HCT116 (cell line): Measurements from ENCODE around the gene AHCTF1. TPM values are rescaled to one million over a fixed set of nuclear protein-coding genes. Genes with fewer than 3 reads are reported as not detected.
A peak's percentile ranks its signal among the peaks of the same experiment; 100 is the strongest.

Experiments used
- ATAC-seq: fragments of 200-7000 bp; cut with Tn5 transposase; 2 replicates; pipeline ENCODE4 v1.9.1; 2020; ENCODE audit warnings: mild to moderate bottlenecking, moderate library complexity
- BruUV-seq: library from RNA; stranded (reverse); fragments of 400-500 nt; replicated peaks from 2 replicates; lab custom pipeline; 2021; lab: Mats Ljungman, UMichigan
- CTCF ChIA-PET: fragments of 300-600 bp; sonication (Branson Sonifier 250); formaldehyde crosslinking; loops from one replicate; lab custom pipeline; 2021; ENCODE audit warnings: antibody characterized with exemption; lab: Charles Lee
- POLR2A ChIA-PET: fragments of 300-600, 350-600 bp; sonication (Branson Sonifier 250); formaldehyde crosslinking; loops from one replicate; lab custom pipeline; 2021; ENCODE audit warnings: antibody characterized with exemption; lab: Charles Lee
- RAD21 ChIA-PET, 2 experiments: fragments of 300-600 bp; sonication (Branson Sonifier 250); formaldehyde crosslinking; loops; one replicate each; lab custom pipeline; 2023; ENCODE audit warnings: low total read pairs in 2 of 2; ENCODE audit not compliant: uncharacterized antibody in 2 of 2, unreplicated experiment in 2 of 2, low non-redundant PET in 1 of 2; lab: Charles Lee
- DNase-seq: peaks from one replicate; pipeline ENCODE4 v3.0.0-alpha.2; 2010; ENCODE audit warnings: low read depth, low spot score
- H2AFZ ChIP-seq: fragments of 200-600 bp; shearing (Covaris generic), sonication (generic); 2 replicates; pipeline ENCODE4 v1.6.1; 2017; ENCODE audit warnings: low read depth, mixed run types, mixed read lengths, antibody characterized with exemption, low read length; ENCODE audit not compliant: poor library complexity, severe bottlenecking
- H3K27ac ChIP-seq: 2 replicates; pipeline ENCODE4 v1.5.1; 2012; ENCODE audit warnings: low read depth, low read length
- H3K27me3 ChIP-seq: fragments of 200-600 bp; sonication (generic); 2 replicates; pipeline ENCODE4 v1.6.1; 2016; ENCODE audit warnings: mixed run types, low read length, mixed read lengths; ENCODE audit not compliant: insufficient read depth
- H3K36me3 ChIP-seq, 2 experiments: fragments of 200-500 bp in 1 of 2; fragments of 200-600 bp in 1 of 2; sonication (Bioruptor generic) in 1 of 2; sonication (generic) in 1 of 2; 2 replicates each; pipeline versions ENCODE4 v1.5.1 to v1.6.1; 2014 to 2016; ENCODE audit warnings: low read length in 2 of 2, inconsistent platforms in 1 of 2, mixed read lengths in 1 of 2, mixed run types in 1 of 2; ENCODE audit not compliant: insufficient read depth in 2 of 2, control insufficient read depth in 1 of 2
- H3K4me1 ChIP-seq, 2 experiments: fragments of 200-600 bp in 1 of 2; sonication (generic) in 1 of 2; 2 replicates each; pipeline versions ENCODE4 v1.5.1 to v1.6.1; 2012 to 2017; ENCODE audit warnings: low read length in 2 of 2, inconsistent platforms in 1 of 2, mild to moderate bottlenecking in 1 of 2, mixed read lengths in 1 of 2, mixed run types in 1 of 2, moderate library complexity in 1 of 2; ENCODE audit not compliant: insufficient read depth in 2 of 2, control insufficient read depth in 1 of 2
- H3K4me2 ChIP-seq: fragments of 200-600 bp; sonication (generic); 2 replicates; pipeline ENCODE4 v1.6.1; 2017; ENCODE audit warnings: mixed run types, low read length, mixed read lengths
- H3K4me3 ChIP-seq, 2 experiments: fragments of 200-600 bp in 1 of 2; sonication (generic) in 1 of 2; replicated peaks in 1 of 2; 2 replicates each; pipeline ENCODE4 v1.5.1; 2011 to 2016; ENCODE audit warnings: low read length in 2 of 2, control low read depth in 1 of 2, low read depth in 1 of 2, mild to moderate bottlenecking in 1 of 2, mixed read lengths in 1 of 2, mixed run types in 1 of 2
- H3K79me2 ChIP-seq: fragments of 200-600 bp; sonication (generic); 2 replicates; pipeline ENCODE4 v1.6.1; 2017; ENCODE audit warnings: mild to moderate bottlenecking, mixed run types, low read length, moderate library complexity, mixed read lengths; ENCODE audit not compliant: insufficient read depth
- H3K9ac ChIP-seq: fragments of 200-600 bp; sonication (generic); 2 replicates; pipeline ENCODE4 v1.6.1; 2016; ENCODE audit warnings: low read length, mixed read lengths
- H3K9me2 ChIP-seq: fragments of 200-600 bp; sonication (generic), shearing (Covaris generic); 2 replicates; pipeline ENCODE4 v1.6.1; 2017; ENCODE audit warnings: mixed run types, mild to moderate bottlenecking, moderate library complexity; ENCODE audit not compliant: insufficient read depth
- H3K9me3 ChIP-seq, 2 experiments: fragments of 200-500 bp in 1 of 2; fragments of 200-600 bp in 1 of 2; sonication (Bioruptor generic) in 1 of 2; sonication (generic) in 1 of 2; 2 replicates each; pipeline ENCODE4 v1.6.1; 2014 to 2017; ENCODE audit warnings: low read length in 2 of 2, mixed read lengths in 2 of 2, inconsistent platforms in 1 of 2, low read depth in 1 of 2, mild to moderate bottlenecking in 1 of 2, mixed run types in 1 of 2, moderate library complexity in 1 of 2; ENCODE audit not compliant: control insufficient read depth in 1 of 2, insufficient read depth in 1 of 2
- H4K20me1 ChIP-seq: fragments of 200-600 bp; sonication (generic), shearing (Covaris generic); 2 replicates; pipeline ENCODE4 v1.6.1; 2017; ENCODE audit warnings: mixed run types, mild to moderate bottlenecking, moderate library complexity; ENCODE audit not compliant: insufficient read depth
- ATF3 ChIP-seq: IDR thresholded peaks from 2 replicates; pipeline ENCODE4 v1.6.1; 2012
- CBX3 ChIP-seq: IDR thresholded peaks from 2 replicates; pipeline ENCODE4 v1.6.1; 2012; ENCODE audit warnings: low read depth
- CEBPB ChIP-seq: IDR thresholded peaks from 2 replicates; pipeline ENCODE4 v1.6.1; 2012; ENCODE audit warnings: low read depth
- CTCF ChIP-seq, 3 experiments: fragments of 200-600 bp in 1 of 3; sonication (generic) in 1 of 3; IDR thresholded peaks in 2 of 3; conservative IDR thresholded peaks in 1 of 3; 2 replicates each; pipeline ENCODE4 v1.5.1; 2012 to 2017; ENCODE audit warnings: low read depth in 2 of 3, low read length in 2 of 3, antibody characterized with exemption in 1 of 3, borderline replicate concordance in 1 of 3, control low read depth in 1 of 3, mild to moderate bottlenecking in 1 of 3, mixed read lengths in 1 of 3, mixed run types in 1 of 3, moderate library complexity in 1 of 3; ENCODE audit not compliant: insufficient read depth in 1 of 3
- EGR1 ChIP-seq: IDR thresholded peaks from 2 replicates; pipeline ENCODE4 v1.6.1; 2012; ENCODE audit warnings: low read depth
- ELF1 ChIP-seq: IDR thresholded peaks from 2 replicates; pipeline ENCODE4 v1.6.1; 2012; ENCODE audit warnings: low read depth, borderline replicate concordance
- EZH2phosphoT487 ChIP-seq: fragments of 200-600 bp; IDR thresholded peaks from 2 replicates; pipeline ENCODE4 v1.6.1; 2018; ENCODE audit warnings: antibody characterized with exemption, borderline replicate concordance
- FOSL1 ChIP-seq: IDR thresholded peaks from 2 replicates; pipeline ENCODE4 v1.6.1; 2012; ENCODE audit warnings: low read depth
- JUND ChIP-seq: IDR thresholded peaks from 2 replicates; pipeline ENCODE4 v1.6.1; 2012
- POLR2A ChIP-seq: IDR thresholded peaks from 2 replicates; pipeline ENCODE4 v1.7.0; 2011; ENCODE audit warnings: borderline replicate concordance; ENCODE audit not compliant: insufficient read depth, insufficient read length; ENCODE audit errors: extremely low read depth
- SIN3A ChIP-seq: IDR thresholded peaks from 2 replicates; pipeline ENCODE4 v1.6.1; 2012; ENCODE audit warnings: low read depth
- SRF ChIP-seq: IDR thresholded peaks from 2 replicates; pipeline ENCODE4 v1.6.1; 2012; ENCODE audit warnings: low read depth
- TCF7L2 ChIP-seq: IDR thresholded peaks from 2 replicates; pipeline ENCODE4 v1.7.0; 2011; ENCODE audit warnings: borderline replicate concordance, inconsistent platforms; ENCODE audit not compliant: insufficient read depth, insufficient read length; ENCODE audit errors: extremely low read depth
- YY1 ChIP-seq: IDR thresholded peaks from 2 replicates; pipeline ENCODE4 v1.6.1; 2011; ENCODE audit warnings: low read length, low read depth, moderate library complexity, mild to moderate bottlenecking; ENCODE audit not compliant: insufficient replicate concordance; ENCODE audit errors: extremely low read depth
- ZBTB33 ChIP-seq: IDR thresholded peaks from 2 replicates; pipeline ENCODE4 v1.6.1; 2011; ENCODE audit warnings: mild to moderate bottlenecking, low read length, moderate library complexity; ENCODE audit not compliant: insufficient replicate concordance; ENCODE audit errors: extremely low read depth
- ZFX ChIP-seq: fragments of 450-650 bp; IDR thresholded peaks from 2 replicates; pipeline ENCODE4 v1.6.1; 2017
- ZNF274 ChIP-seq: fragments of 200-500 bp; sonication (Bioruptor generic); IDR thresholded peaks from 2 replicates; pipeline ENCODE4 v1.6.1; 2014; ENCODE audit warnings: mild to moderate bottlenecking, low read depth, low read length, inconsistent platforms
- intact Hi-C: fragments of 100-400 bp; cut with micrococcal nuclease; formaldehyde crosslinking; loops from 2 replicates; pipeline ENCODE4 v1.10.0; 2022
- total RNA-seq: library from RNA; stranded (reverse); gene quantifications from one replicate; pipeline ENCODE4 v1.2.1, GENCODE V29; 2021; ENCODE audit not compliant: unreplicated experiment

AHCTF1 gene
- total RNA-seq, 1 experiment from 2014 or later: 56.2 TPM

GRCh38 chr1:246831543-246831942, 100.2 kb downstream of the AHCTF1 start:
- Histone ChIP-seq H3K4me2 (no peak overlapping the region), H3K79me2 (no peaks in the 10 kb centered on the region), H3K27me3 (no peaks in the 10 kb centered on the region), H4K20me1 (no peaks in the 10 kb centered on the region), H3K9me2 (no peaks in the 10 kb centered on the region), H3K4me3 (no peak overlapping the region), H3K9me3 (peaks cover 12 to 16% of the 10 kb centered on the region in 2 experiments; a peak in 2 of 4 replicates), H3K27ac (no peak overlapping the region), H2AFZ (no peak overlapping the region)
- RAD21 ChIA-PET: no interaction called here
- no TSS peak for BruUV-seq
- ATAC-seq (no peak), DNase-seq (no peak)
- intact Hi-C loops: no loop called here
- TF ChIP-seq ZNF274: no peak
- TF ChIP-seq JUND: no peak
- no peak for TF ChIP-seq POLR2A
- no peak for TF ChIP-seq TCF7L2
- no peak for TF ChIP-seq EZH2phosphoT487
- no peak for TF ChIP-seq YY1
- TF ChIP-seq, all 23 proteins: peak for 0
- Histone ChIP-seq H3K4me1 (no peaks in the 10 kb centered on the region), H3K36me3 (no peaks in the 10 kb centered on the region), H3K9ac (no peak overlapping the region)
- ChIA-PET CTCF (no interaction called here), POLR2A (no interaction called here)

GRCh38 chr1:246828818-246829217, 102.9 kb downstream of the AHCTF1 start:
- ChIA-PET POLR2A (no interaction called here), CTCF (no interaction called here), RAD21 (no interaction called here)
- H3K4me3 ChIP-seq: no peak overlapping the region
- H3K36me3 ChIP-seq: no peaks in the 10 kb centered on the region
- H3K9me3 ChIP-seq: peaks cover 12 to 16% of the 10 kb centered on the region in 2 experiments; a peak in 2 of 4 replicates
- H2AFZ ChIP-seq: no peak overlapping the region
- no peak overlapping the region for H3K4me2 ChIP-seq
- no peaks in the 10 kb centered on the region for H4K20me1 ChIP-seq
- intact Hi-C loops: no loop called here
- TF ChIP-seq EGR1 (no peak), CTCF (IDR thresholded peaks at IDR 0.05 in 2 of 3, conservative IDR thresholded peaks at IDR 0.05 in 1 of 3; ENCODE audit: borderline replicate concordance in 1 of 3, insufficient read depth in 1 of 3, low read depth in 2 of 3, low read length in 2 of 3) (no peak), ZBTB33 (no peak), CEBPB (no peak), FOSL1 (no peak), YY1 (peak; percentile 35), POLR2A (no peak), SIN3A (no peak), EZH2phosphoT487 (no peak), SRF (0 out of 2 replicates have a peak, but pooled peaks have one; percentile 24), ZFX (no peak), ATF3 (no peak), CBX3 (peak; percentile 86), ZNF274 (no peak), ELF1 (no peak)
- H3K4me1 ChIP-seq: no peaks in the 10 kb centered on the region
- ATAC-seq (no peak), DNase-seq (peak; percentile 12)
- no peak overlapping the region for H3K27ac ChIP-seq
- no peaks in the 10 kb centered on the region for H3K9me2 ChIP-seq
- BruUV-seq: no TSS peak
- H3K9ac ChIP-seq: no peak overlapping the region
- H3K27me3 ChIP-seq: no peaks in the 10 kb centered on the region
- no peaks in the 10 kb centered on the region for H3K79me2 ChIP-seq
